ENCODE measurements around the gene HS3ST2. TPM values are rescaled to one million over a fixed set of nuclear protein-coding genes. Genes with fewer than 3 reads are reported as not detected.

HS3ST2 gene
- total RNA-seq, 1 donor from 2014 or later: not detected

- H3K4me1 Mint-ChIP-seq (ENCODE audit: low read depth): no peaks in the 10 kb centered on the region
- no peaks in the 10 kb centered on the region for H3K9me3 Mint-ChIP-seq (ENCODE audit: low read depth)
- no peaks in the 10 kb centered on the region for H3K27me3 Mint-ChIP-seq (ENCODE audit: low read depth)
- no peak overlapping the region for H3K27ac Mint-ChIP-seq (ENCODE audit: unreplicated experiment)
- no peaks in the 10 kb centered on the region for H3K36me3 Mint-ChIP-seq (ENCODE audit: low read depth)
- DNase-seq (ENCODE audit: low spot score): no peak
- TF ChIP-seq CTCF (IDR thresholded peaks at IDR 0.05): no peak
- H3K4me3 Mint-ChIP-seq (ENCODE audit: unreplicated experiment): no peak overlapping the region
Observed at GRCh38 chr16:22871861-22872260, 57.9 kb downstream of the HS3ST2 start.

GRCh38 chr16:22874394-22874793, 60.4 kb downstream of the HS3ST2 start:
- no peak overlapping the region for H3K4me3 Mint-ChIP-seq (ENCODE audit: unreplicated experiment)
- H3K27ac Mint-ChIP-seq (ENCODE audit: unreplicated experiment): no peak overlapping the region
- no peaks in the 10 kb centered on the region for H3K4me1 Mint-ChIP-seq (ENCODE audit: low read depth)
- no peak for TF ChIP-seq CTCF (IDR thresholded peaks at IDR 0.05)
- H3K27me3 Mint-ChIP-seq (ENCODE audit: low read depth): peaks cover 3% of the 10 kb centered on the region
- no peak for DNase-seq (ENCODE audit: low spot score)
- H3K36me3 Mint-ChIP-seq (ENCODE audit: low read depth): no peaks in the 10 kb centered on the region
- no peaks in the 10 kb centered on the region for H3K9me3 Mint-ChIP-seq (ENCODE audit: low read depth)

- no peak for DNase-seq (ENCODE audit: low spot score)
- no peaks in the 10 kb centered on the region for H3K9me3 Mint-ChIP-seq (ENCODE audit: low read depth)
- H3K36me3 Mint-ChIP-seq (ENCODE audit: low read depth): no peaks in the 10 kb centered on the region
- H3K4me3 Mint-ChIP-seq (ENCODE audit: unreplicated experiment): no peak overlapping the region
- H3K27me3 Mint-ChIP-seq (ENCODE audit: low read depth): peaks cover 7% of the 10 kb centered on the region
- no peak for TF ChIP-seq CTCF (IDR thresholded peaks at IDR 0.05)
- no peak overlapping the region for H3K27ac Mint-ChIP-seq (ENCODE audit: unreplicated experiment)
- H3K4me1 Mint-ChIP-seq (ENCODE audit: low read depth): no peaks in the 10 kb centered on the region
Observed at GRCh38 chr16:22878955-22879354, 65.0 kb downstream of the HS3ST2 start.

- Mint-ChIP-seq H3K4me3 (ENCODE audit: unreplicated experiment) (no peak overlapping the region), H3K27me3 (ENCODE audit: low read depth) (peaks cover 7% of the 10 kb centered on the region), H3K9me3 (ENCODE audit: low read depth) (no peaks in the 10 kb centered on the region), H3K27ac (ENCODE audit: unreplicated experiment) (no peak overlapping the region), H3K36me3 (ENCODE audit: low read depth) (no peaks in the 10 kb centered on the region), H3K4me1 (ENCODE audit: low read depth) (no peaks in the 10 kb centered on the region)
- no peak for DNase-seq (ENCODE audit: low spot score)
- no peak for TF ChIP-seq CTCF (IDR thresholded peaks at IDR 0.05)
Observed at GRCh38 chr16:22879466-22879865, 65.5 kb downstream of the HS3ST2 start.

- Mint-ChIP-seq H3K4me1 (ENCODE audit: low read depth) (no peaks in the 10 kb centered on the region), H3K27ac (ENCODE audit: unreplicated experiment) (no peak overlapping the region), H3K27me3 (ENCODE audit: low read depth) (peaks cover 10% of the 10 kb centered on the region), H3K9me3 (ENCODE audit: low read depth) (no peaks in the 10 kb centered on the region), H3K36me3 (ENCODE audit: low read depth) (no peaks in the 10 kb centered on the region), H3K4me3 (ENCODE audit: unreplicated experiment) (no peak overlapping the region)
- TF ChIP-seq CTCF (IDR thresholded peaks at IDR 0.05): no peak
- DNase-seq (ENCODE audit: low spot score): no peak
Observed at GRCh38 chr16:22882981-22883380, 69.0 kb downstream of the HS3ST2 start.

All from chondrocyte (in vitro differentiated cells).